ENCODE results near the gene ZNF772.
A peak's percentile ranks its signal among the peaks of the same experiment; 100 is the strongest.

The ZNF772 gene

GRCh38 chr19:57435062-57435978, 42.0 kb downstream of the ZNF772 start, which contains the start of gene ZNF749:
Gene ZNF749, plus strand, starts transcription at chr19:57435325. Its CDS starts 254 bp downstream, at chr19:57435579.
- DNase-seq, result peak; percentile 98

GRCh38 chr19:57434386-57435061, 42.8 kb downstream of the ZNF772 start:
- no peak for DNase-seq

- DNase-seq, result no peak
Measured at GRCh38 chr19:57421037-57421436, 56.3 kb downstream of the ZNF772 start.

GRCh38 chr19:57419439-57419838, 57.9 kb downstream of the ZNF772 start:
- DNase-seq, result no peak
